Measurements from ENCODE around the gene TFRC.

- TF ChIP-seq CTCF (conservative IDR thresholded peaks at IDR 0.05 in 1 of 2, IDR thresholded peaks at IDR 0.05 in 1 of 2; ENCODE audit: extremely low read depth in 1 of 2, insufficient read depth in 1 of 2, low read depth in 1 of 2, low read length in 2 of 2), result no peak
- no peak for TF ChIP-seq EZH2 (IDR thresholded peaks at IDR 0.05; ENCODE audit: borderline replicate concordance, low read length)
Measured at GRCh38 chr3:196057760-196058331, 24.0 kb downstream of the TFRC start.
